HG03103 (cell line): ENCODE measurements around the gene MIEF2.
"Not testable (repeated sequence)": the region's sequence is repeated elsewhere in the genome, so short reads cannot be mapped to it uniquely, and the experiment has no call there.

ENCODE experiments used
- ATAC-seq: cut with Tn5 transposase; IDR thresholded peaks from one replicate; pipeline ENCODE4 v1.9.1; 2021; ENCODE audit warnings: low read depth; ENCODE audit not compliant: unreplicated experiment

The MIEF2 gene

GRCh38 chr17:18280766-18281371, 20.4 kb downstream of the MIEF2 start:
- ATAC-seq, result no peak

- no peak for ATAC-seq
Observed at GRCh38 chr17:18281788-18282187, 21.3 kb downstream of the MIEF2 start.

DNA sequence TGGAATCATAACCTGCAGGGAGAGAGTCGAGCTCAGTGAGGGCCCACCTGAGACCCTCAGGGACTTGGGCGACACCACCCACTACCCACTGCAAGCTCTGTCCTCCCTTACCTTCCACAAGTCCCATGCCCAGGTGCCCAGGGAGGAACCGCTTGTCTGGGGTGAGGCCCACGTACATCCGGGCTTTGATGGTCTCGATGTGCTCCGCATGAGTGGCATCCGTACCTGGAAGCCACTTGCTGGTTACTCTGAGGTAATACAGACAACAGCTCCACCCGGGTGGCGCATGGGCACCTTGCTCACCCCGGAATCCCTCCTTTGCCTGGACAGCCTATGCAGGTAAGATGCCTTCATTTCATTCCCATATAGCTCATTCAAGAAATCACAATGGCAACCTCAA, 24.8 kb downstream of the MIEF2 start:
- ATAC-seq, result no peak

DNA sequence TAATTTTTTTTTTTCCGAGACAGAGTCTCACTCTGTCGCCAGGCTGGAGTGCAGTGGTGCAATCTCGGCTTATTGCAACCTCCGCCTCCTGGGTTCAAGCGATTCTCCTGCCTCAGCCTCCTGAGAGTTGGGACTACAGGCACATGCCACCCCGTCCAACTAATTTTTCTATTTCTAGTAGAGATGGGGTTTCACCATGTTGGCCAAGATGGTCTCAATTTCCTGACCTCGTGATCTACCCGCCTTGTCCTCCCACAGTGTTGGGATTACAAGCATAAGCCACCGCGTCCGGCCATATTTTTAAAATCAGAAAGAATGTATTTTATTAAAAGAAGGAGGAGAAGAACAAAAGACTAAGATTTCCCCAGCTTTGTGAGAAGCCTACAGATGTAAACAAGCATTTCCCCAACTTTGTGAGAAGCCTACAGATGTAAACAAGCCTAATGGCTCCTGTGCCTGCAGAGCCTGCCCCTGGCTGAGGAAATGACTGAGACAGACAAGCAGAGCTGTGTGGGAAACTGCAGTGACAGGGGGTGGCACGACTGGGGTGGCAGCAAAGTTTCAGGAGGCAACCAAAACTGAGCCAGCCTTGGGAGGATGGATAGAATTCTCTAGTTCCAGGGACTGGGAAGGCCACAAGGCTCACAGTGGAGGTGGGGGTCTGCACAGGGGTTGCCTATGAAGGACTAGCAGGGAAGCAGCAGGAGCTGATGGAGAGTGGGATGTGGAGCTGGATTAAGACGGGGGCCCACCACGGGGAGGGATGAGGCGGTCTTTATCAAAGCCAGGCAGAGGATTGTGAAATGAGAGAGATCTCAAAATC, 31.5 kb downstream of the MIEF2 start:
- ATAC-seq, result no peak

GRCh38 chr17:18298061-18298460, 37.6 kb downstream of the MIEF2 start:
- ATAC-seq, result not testable (repeated sequence)

- ATAC-seq, result no peak
Observed at GRCh38 chr17:18300725-18301480, 40.4 kb downstream of the MIEF2 start.

DNA sequence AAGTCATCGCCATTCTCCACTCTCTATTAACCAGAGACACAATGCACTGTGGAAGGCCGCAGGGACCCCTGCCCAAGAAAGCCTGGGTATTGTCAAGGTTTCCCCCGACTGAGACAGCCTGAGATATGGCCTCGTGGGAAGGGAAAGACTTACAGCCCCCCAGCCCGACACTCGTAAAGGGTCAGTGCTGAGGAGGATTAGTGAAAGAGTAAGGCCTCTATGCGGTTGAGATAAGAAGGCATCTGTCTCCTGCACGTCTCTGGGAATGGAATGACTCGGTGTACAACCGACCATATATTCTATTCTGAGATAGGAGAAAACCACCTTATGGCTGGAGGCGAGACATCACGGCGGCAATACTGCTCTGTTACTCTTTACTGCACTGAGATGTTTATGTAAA, 42.7 kb downstream of the MIEF2 start:
- not testable (repeated sequence) for ATAC-seq

DNA sequence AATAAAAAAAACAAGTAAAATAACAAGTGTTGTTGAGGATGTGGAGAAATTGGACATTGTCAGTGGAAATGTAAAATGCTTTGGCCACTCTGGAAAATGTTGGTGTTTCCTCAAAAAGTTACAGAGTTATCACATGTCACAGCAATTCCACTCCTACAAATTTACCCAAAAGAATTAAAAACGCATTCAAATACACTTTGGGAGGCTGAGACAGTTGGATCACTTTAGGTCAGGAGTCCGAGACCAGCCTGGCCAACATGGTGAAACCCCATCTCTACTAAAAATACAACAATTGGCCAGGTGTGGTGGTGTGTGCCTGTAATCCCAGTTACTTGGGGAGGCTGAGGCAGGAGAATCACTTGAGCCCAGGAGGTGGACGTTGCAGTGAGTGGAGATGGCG, 48.7 kb downstream of the MIEF2 start:
- ATAC-seq, result no peak

GRCh38 chr17:18314059-18314730, 53.7 kb downstream of the MIEF2 start:
- peak; percentile 26 for ATAC-seq

DNA sequence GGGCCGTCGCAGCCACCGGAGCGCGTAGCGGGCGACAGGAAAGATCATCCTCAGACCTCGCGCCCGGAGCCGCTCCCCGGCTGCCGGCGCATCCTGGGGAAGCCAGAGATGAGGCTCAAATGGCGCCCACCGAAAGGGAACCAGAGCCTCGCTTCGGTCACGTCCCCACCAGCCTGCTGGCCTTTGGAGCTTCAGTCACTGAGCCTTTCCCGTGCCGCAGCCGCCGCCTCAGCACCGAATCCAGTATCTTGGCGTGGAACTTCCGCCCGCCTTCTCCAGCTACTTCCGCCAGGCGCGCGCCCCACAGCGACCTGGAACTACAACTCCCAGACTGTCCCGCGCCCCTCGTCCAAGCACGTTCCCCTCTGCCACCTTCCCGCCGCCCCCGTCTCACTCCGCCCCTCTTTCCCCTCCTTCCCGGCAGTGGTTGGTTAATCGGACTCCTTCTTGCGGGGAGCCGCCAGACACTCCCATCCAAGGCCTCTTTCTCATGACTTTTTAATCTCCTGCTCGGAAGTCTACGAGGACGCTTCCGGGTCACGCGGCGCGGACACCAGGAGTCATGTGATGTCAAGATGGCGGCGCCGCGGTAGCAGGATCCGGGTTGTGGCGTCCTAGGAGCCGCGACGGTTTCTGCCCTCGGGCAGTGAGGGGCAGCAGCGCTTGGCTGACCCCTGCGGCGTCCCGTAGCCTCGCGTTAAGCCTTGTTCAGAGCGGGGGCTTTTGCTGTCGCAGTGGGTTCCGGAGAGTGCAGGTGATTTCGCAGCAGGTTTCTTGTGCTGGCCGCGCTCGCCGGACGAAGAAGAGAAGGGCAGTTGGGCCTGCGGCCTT, 54.5 kb downstream of the MIEF2 start, which contains the start of the genes SMCR8 and TOP3A:
Gene SMCR8, plus strand, starts transcription at position 563 of the 831 bp plus-strand sequence. CDS start 497 bp downstream, outside the sequence.
Gene TOP3A, minus strand, starts transcription at position 264 of the 831 bp plus-strand sequence. Its CDS starts 216 bp downstream, at position 48.
- ATAC-seq, result peak; percentile 70

DNA sequence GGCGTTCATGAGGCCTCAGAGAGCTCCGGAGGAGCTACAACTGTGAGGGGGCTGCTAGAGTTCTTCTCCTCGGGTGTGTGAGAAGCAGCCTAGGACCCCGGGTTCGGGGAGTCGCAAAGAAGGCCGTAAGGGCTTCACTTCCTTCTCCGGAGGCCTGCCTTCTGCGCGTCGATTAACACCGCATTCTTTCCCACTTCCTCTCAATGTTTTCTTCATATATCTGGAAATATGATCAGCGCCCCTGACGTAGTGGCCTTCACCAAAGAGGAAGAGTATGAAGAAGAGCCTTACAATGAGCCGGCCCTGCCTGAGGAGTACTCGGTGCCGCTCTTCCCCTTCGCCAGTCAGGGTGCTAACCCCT, 55.1 kb downstream of the MIEF2 start:
- ATAC-seq, result no peak

DNA sequence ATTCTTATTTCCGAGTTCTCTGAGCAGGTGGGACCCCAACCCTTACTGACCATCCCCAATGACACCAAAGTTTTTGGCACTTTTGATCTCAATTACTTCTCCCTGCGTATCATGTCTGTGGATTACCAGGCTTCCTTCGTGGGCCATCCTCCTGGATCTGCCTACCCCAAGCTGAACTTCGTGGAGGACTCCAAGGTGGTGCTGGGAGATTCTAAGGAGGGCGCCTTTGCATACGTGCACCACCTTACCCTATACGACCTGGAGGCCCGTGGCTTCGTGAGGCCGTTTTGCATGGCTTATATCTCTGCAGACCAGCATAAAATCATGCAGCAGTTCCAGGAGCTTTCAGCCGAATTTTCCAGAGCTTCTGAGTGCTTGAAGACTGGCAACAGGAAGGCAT, 55.5 kb downstream of the MIEF2 start:
- no peak for ATAC-seq
